NCI-H2227 treated with DMSO at 0.1 percent for 48 hours (cell line): ENCODE results near the gene PLA2R1.

Source experiments
- DNase-seq: peaks from one replicate; lab custom pipeline; 2025; lab: John Stamatoyannopoulos, UW

The PLA2R1 gene

DNA sequence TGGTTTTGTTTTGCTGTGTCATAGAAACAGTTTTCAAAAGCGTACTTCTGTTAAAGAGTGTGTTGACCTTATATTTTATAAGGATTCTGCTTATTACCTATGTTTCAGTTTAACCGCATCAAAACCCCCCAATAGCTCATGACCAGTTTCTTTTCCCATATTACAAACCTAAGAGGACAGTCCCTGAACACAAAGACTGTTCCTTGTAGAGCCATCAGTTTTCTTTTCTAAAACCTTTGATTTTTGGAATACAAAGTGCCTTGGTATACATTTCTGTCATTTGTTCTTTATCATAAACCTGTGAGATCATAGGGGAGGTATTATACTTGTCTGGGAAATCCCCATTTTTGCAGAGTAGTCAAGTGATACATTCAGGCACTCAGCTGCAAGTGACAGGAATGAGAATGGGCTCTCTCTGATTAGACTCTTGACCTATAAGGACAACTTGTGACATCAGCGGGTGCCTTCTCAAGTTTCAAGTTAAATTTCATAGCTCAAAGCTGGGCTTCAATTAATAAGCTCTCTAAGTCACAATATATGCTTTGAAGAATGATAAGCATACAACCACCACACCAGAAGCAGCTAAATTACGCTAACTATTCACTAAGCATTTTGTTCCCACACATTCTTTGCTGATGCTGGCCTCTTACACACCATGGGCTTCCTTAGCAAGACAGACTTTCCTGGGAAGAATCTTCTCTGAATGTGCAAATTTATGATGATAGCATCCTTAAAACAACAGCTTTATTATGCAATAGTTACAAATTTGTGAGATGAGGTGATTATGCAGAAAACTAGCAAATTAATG is 167.0 kb downstream of the PLA2R1 start:
- DNase-seq, result no peak

DNA sequence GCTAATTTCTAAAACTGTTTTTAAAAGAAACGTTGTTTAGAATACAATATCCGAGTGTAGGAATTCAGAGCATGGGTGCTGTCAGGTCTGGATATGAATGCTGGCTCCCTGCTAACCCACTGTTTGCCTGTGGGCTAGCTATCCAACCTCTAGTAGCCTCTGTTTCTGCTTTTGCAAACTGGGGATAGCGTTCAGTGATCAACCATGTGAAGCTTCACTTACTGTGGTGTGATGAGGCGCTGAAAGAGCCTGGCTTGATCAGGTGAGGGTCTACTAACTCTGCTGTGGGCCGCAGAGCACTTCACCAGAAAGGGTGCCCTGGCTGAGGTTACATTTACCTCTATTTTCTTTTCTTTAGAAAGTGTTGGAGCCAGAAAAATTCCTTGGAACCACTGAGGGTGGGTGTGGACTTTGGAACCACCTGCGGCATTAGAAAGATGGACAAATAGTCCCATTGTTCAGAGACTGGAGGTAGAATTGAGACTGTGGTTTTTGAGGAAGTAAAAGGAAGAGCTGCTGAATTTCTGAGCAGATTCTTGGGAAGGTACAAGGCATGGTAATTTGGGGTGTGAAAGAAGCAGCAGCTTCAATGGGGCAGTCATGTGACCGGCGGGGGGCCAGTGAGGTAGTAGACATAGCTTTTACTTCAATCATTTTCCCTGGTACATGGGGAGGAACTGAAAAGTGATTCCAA is 168.1 kb downstream of the PLA2R1 start:
- DNase-seq, result no peak

DNA sequence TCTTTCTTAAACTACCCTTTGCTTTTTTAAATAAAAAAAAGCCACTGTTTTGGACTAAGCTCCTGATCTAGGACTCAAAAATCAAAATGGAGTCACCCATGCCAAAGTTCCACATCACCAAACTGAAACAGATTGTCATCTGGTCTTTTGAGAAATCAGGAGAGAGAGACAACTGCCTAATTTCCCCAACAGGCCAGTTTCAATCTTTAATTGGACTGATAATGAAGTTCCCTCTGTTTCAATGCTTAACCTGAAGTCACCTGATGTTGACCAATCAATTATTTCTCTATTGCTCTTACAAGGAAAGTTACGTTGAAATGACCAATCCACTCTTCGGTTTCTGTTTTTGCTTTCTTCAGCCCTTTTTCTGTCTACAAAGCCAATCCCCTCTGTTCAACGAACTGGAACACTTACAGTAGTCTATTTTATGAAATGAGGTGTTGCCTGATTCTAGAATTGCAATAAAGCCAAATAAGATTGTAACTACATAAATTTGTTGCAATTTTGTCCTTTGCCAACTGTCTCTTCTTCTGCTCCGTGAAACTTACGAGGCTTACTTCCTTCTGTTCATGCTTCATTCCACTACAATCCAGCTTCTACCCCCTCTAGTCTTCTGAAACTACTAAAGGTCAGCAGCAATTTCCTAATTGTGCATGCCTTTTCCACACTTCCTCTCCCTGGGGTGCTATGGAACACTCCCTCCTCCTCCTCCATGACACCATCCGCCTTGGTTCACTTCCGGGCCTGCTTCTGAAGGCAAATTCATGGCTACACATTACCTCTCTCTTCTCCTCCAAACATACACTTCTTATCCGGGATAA is 169.2 kb downstream of the PLA2R1 start:
- no peak for DNase-seq

DNA sequence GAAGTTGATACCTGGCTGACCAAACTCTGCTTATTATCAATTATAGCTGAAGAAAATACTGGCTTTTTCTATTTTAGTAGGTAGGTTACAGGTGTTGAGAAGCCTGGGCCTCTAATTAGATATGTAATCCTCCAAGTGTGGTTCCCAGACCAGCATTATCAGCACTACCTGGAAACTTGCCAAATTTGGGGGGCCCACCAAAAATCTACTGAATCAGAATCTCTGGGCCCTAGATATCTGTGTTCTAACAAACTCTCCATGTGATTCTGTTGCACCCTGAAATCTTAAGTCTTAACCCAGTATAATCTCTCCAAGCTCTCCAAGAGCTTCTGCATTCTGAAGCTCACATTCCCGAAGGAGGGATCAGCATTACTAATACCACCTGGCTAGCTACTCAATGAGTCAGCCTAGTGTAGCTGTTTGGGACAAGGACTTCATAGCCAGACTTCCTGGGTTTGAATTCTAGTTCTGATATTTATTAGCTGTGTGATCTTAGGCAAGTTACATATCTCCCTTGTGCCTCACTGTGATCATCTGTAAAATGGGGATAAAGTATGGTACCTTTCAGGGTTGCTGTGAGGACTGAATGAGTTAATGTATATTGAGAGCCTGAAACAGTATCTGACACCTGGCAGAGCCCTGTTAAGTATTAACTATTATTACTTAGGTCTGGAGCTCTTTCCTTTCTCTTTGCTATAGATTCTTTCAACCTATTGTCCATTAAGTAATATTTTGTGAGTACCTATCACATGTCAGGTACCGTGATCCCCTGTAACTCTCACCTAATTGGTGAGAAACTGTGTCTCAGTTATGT is 170.3 kb downstream of the PLA2R1 start:
- no peak for DNase-seq

DNA sequence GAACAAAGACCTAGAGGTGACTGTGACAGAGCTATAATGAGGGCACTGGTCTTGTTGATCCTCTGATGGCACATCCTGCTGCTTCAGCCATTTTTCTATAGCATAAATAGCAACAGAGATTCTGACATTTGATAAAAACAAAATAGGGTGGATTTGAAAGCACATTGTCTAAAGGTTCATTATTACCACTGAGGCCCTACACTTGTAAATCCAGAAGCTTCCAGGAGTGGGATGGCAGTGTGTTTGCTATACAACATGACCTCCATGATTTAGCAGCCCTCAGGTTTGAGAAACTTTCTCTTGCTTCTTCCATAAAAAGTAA is 171.2 kb downstream of the PLA2R1 start:
- DNase-seq, result no peak

DNA sequence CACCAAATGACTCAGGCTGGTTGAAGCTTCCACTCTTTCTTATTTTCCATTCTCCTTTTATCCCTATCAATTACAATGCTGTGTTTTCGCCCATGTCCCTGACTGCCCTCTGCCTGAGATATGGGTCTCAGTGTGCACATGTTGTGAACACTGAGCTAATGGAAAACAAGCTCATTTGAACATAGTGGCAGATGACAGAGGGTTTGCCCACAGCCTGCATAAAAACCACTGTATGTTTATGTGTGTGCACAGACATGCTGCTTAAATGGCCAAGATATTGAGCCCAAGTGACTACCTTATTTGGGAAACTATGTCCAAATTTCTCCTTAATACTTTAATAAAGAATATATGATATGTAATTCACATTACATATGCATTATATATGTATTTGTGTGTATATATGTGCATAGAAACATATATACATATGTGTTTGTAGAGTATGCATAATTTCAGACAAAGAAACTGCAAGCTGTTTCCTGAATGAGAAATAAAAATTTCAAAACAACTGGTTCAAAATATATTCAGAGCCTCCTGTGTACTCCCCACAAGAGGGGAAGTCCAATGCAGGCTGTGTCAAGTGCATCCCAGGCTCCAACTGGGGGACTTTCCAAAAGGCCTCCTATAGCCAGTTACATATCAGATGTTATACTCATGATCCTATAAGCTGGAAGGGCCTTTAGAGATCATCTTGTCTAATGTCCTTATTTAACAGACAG is 171.7 kb downstream of the PLA2R1 start:
- DNase-seq, result no peak

DNA sequence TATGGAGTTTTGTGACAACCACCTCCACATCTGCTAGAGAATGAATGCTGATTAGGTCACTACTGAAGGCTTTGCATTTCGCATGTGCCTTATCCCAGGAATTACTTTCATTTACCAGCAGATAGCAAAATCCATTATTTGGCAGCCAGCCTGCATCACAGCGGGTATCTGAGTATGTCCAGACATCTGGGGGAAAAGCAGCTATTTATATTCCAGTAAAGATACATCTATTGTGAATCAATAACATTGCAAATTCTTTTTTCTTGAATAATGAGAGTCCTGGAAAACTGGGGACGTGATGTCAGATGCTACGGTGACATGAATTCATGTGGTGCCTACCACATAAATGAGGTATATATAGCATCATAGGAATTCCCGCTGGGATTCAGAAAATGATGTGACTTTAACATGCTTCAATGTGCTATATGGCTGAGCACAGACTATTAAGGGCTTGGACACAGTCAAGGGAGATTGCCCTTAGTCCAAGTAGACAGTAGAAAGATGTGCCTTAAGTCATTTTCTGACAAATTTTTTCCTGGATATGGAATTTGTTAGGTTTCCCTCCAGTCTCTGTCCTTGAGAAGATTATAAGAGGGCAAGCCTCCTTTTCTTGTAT is 180.2 kb downstream of the PLA2R1 start:
- DNase-seq, result peak; percentile 76
